SU-DHL-6 (cell line): ENCODE data around the gene ZNF28.

ENCODE experiments used
- EZH2phosphoT487 ChIP-seq: fragments of 200-600 bp; sonication (generic), shearing (Covaris generic); conservative IDR thresholded peaks from 2 replicates; pipeline ENCODE4 v1.6.1; 2018; ENCODE audit warnings: mild to moderate bottlenecking, antibody characterized with exemption, low read length, moderate library complexity, mixed read lengths
- TF ChIP-seq, protein P1 (sequence below): fragments of 200-600 bp; sonication (generic); IDR thresholded peaks from one replicate; pipeline ENCODE4 v1.5.1; 2017; ENCODE audit warnings: antibody characterized with exemption, mild to moderate bottlenecking, low read length, moderate library complexity; ENCODE audit not compliant: insufficient read depth, poor library complexity, severe bottlenecking

DNA sequence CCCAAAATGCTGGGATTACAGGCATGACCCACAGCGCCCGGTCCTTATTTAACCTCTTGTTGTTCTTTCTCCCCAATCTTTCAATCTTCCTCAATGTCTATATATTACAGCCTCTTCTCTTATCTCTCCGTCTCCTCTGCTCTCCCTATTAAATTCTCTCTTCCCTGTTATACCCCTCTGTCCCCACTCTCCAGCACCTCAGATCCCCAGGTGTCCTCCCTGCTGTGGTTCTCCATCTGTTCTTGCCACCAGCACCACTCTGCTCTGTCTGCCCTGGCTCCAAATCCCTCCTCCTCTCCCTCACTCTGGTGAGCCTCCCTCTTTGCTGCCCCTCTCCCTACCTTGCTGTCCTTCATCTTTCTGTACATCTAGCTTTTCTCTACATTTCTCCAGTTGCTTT is 35.9 kb downstream of the ZNF28 start:
- TF ChIP-seq, protein P1, sequence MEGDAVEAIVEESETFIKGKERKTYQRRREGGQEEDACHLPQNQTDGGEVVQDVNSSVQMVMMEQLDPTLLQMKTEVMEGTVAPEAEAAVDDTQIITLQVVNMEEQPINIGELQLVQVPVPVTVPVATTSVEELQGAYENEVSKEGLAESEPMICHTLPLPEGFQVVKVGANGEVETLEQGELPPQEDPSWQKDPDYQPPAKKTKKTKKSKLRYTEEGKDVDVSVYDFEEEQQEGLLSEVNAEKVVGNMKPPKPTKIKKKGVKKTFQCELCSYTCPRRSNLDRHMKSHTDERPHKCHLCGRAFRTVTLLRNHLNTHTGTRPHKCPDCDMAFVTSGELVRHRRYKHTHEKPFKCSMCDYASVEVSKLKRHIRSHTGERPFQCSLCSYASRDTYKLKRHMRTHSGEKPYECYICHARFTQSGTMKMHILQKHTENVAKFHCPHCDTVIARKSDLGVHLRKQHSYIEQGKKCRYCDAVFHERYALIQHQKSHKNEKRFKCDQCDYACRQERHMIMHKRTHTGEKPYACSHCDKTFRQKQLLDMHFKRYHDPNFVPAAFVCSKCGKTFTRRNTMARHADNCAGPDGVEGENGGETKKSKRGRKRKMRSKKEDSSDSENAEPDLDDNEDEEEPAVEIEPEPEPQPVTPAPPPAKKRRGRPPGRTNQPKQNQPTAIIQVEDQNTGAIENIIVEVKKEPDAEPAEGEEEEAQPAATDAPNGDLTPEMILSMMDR = no peak
- no peak for TF ChIP-seq EZH2phosphoT487
